BJ (cell line): ENCODE measurements around the gene DLX1. TPM values are rescaled to one million over a fixed set of nuclear protein-coding genes. Genes with fewer than 3 reads are reported as not detected.
"Not testable (repeated sequence)": the region's sequence is repeated elsewhere in the genome, so short reads cannot be mapped to it uniquely, and the experiment has no call there.

ENCODE experiments used
- CTCF ChIA-PET: fragments of 350-600 bp; formaldehyde crosslinking; extraction: SDS; loops from one replicate; lab custom pipeline; 2021; ENCODE audit warnings: antibody characterized with exemption, inconsistent platforms; lab: Yijun Ruan, JAX
- POLR2A ChIA-PET: fragments of 300-600 bp; sonication (Branson Sonifier 250); formaldehyde crosslinking; extraction: SDS; loops from one replicate; lab custom pipeline; 2021; ENCODE audit warnings: antibody characterized with exemption; lab: Charles Lee
- DNase-seq: peaks from one replicate; pipeline ENCODE4 v3.0.0-alpha.2; 2011; ENCODE audit warnings: low read depth
- H3K27me3 ChIP-seq: 2 replicates; pipeline ENCODE4 v1.6.0; 2011; ENCODE audit warnings: low read length; ENCODE audit not compliant: control insufficient read depth, insufficient read depth
- H3K36me3 ChIP-seq: 2 replicates; pipeline ENCODE4 v1.5.1; 2011; ENCODE audit warnings: low read length; ENCODE audit not compliant: control insufficient read depth, insufficient read depth
- H3K4me3 ChIP-seq: 2 replicates; pipeline ENCODE4 v1.5.1; 2011; ENCODE audit warnings: low read depth, mild to moderate bottlenecking, control low read depth, low read length
- polyA plus RNA-seq: library from polyadenylated mRNA; depleted of rRNA; stranded (reverse); fragments of >200 nt; gene quantifications from 2 replicates; pipeline ENCODE4 v1.2.3, GENCODE V29; 2011
- TF ChIP-seq, protein P1 (sequence below): IDR thresholded peaks from 2 replicates; pipeline ENCODE4 v1.5.1; 2011; ENCODE audit warnings: low read depth, mild to moderate bottlenecking, control low read depth, inconsistent platforms, low read length, moderate library complexity; ENCODE audit not compliant: insufficient read depth

Gene DLX1
- polyA plus RNA-seq, 1 experiment: 1.4 TPM

DNA sequence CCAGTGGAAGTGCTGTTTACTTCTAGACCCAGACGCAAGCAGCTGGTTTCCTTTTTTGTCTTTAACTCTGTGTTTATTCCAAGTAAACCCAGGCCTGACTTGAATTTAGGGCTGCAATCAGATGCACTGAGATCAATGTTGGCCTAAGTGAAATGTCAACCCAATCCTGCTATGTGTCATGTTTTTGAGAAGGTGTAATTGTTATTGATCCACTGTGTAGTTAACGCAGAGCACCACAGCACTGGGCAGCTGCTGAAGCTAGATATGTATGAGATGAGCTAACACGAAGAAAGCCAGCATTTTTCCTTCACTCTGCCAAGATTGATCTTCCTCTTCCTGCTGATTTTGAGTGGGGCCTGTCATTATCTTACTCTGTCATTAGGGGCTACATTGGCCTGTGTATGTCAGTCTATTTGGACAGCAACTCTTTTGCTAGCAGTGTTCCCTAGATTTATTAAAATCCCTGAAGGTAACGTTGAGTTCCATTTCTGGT is 18.9 kb upstream of the DLX1 start:
- Histone ChIP-seq H3K36me3 (no peaks in the 10 kb centered on the region), H3K4me3 (no peak overlapping the region), H3K27me3 (no peaks in the 10 kb centered on the region)
- TF ChIP-seq, protein P1, sequence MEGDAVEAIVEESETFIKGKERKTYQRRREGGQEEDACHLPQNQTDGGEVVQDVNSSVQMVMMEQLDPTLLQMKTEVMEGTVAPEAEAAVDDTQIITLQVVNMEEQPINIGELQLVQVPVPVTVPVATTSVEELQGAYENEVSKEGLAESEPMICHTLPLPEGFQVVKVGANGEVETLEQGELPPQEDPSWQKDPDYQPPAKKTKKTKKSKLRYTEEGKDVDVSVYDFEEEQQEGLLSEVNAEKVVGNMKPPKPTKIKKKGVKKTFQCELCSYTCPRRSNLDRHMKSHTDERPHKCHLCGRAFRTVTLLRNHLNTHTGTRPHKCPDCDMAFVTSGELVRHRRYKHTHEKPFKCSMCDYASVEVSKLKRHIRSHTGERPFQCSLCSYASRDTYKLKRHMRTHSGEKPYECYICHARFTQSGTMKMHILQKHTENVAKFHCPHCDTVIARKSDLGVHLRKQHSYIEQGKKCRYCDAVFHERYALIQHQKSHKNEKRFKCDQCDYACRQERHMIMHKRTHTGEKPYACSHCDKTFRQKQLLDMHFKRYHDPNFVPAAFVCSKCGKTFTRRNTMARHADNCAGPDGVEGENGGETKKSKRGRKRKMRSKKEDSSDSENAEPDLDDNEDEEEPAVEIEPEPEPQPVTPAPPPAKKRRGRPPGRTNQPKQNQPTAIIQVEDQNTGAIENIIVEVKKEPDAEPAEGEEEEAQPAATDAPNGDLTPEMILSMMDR: no peak
- ChIA-PET CTCF (no interaction called here), POLR2A (no interaction called here)
- DNase-seq: no peak

DNA sequence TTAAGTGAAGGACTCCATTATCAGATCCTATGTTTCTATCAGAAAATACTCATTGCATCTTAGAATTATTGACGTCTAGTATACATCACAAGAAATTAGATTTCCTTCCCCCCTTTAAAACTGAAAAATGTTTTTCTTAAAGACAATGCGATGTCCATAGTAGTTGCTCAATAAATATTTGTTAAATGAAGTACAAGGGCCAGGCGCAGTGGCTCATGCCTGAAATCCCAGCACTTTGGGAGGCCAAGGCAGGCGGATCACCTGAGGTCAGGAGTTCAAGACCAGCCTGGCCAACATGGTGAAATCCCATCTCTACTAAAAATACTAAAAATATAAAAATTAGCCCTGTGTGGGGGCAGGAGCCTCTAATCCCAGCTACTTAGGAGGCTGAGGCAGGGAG is 17.4 kb upstream of the DLX1 start:
- POLR2A ChIA-PET: not testable (repeated sequence)

DNA sequence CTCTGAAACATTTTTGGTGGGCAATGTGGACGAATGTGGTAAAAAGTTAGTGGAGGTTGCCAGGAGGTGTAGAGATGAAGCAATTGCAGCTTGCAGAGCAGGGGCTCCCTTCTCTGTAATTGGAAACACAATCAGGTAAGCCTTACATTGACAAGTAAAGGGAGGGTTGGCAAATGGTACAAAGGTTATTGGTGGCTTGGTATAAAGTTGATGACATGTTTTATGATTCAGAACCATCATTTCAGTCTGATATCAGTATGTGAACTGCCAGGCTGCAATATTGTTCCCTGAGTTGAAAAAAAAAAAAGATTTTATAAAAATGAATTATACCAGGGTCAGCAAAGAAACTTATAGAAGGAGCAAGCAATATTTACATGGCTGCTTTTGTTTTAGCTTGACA is 14.4 kb upstream of the DLX1 start:
- no peaks in the 10 kb centered on the region for H3K27me3 ChIP-seq
- no peak overlapping the region for H3K4me3 ChIP-seq
- TF ChIP-seq, protein P1: no peak
- no peaks in the 10 kb centered on the region for H3K36me3 ChIP-seq
- ChIA-PET POLR2A (no interaction called here), CTCF (no interaction called here)
- DNase-seq: no peak

More for the DNA sequence above, 17.4 kb upstream of the DLX1 start:
- CTCF ChIA-PET: interaction anchor here (0.8 to 1.4 kb wide), 2 partner anchors 10 to 15 kb away, joined by 3 to 4 read pairs; no protein-coding TSS in a partner anchor
- not testable (repeated sequence) for H3K4me3 ChIP-seq, H3K27me3 ChIP-seq, H3K36me3 ChIP-seq, DNase-seq

DNA sequence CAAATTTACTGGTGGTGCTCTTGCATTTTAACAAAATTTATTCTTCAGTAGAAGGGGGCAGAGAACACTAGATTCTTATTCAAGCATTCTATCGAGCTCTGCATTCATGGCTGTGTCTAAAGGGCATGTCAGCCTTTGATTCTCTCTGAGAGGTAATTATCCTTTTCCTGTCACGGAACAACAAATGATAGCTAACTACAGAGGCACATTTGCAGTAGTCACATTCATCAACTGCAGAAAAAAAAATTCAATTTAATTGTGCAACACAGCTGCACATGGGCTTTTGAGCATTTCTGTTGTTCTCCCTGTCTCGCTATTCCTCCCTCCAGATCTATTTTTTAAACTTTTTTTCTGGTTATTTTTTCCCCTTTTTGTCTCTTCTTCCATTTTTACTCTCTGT is 13.0 kb upstream of the DLX1 start:
- DNase-seq: no peak
- no peaks in the 10 kb centered on the region for H3K36me3 ChIP-seq
- H3K27me3 ChIP-seq: no peaks in the 10 kb centered on the region
- ChIA-PET POLR2A (no interaction called here), CTCF (no interaction called here)
- TF ChIP-seq, protein P1: no peak
- no peak overlapping the region for H3K4me3 ChIP-seq

DNA sequence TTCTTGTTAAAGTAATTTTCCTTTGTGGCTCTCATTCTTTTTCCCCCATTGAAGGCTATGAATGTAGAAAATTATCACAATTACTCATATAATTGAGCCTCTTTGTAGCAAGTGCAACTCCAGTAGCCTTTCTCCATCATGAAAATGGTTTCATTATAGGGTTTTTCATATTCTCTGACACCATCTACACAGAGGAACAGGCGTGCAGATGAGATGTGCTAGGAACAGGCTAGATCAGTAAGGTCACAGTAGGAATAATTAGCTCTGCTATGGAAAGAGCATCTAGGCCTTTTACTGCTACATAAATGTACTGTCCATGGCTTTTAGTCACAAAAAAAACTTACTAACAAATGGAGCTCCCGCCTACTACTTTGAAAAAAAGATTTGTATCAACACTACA is 12.6 kb upstream of the DLX1 start:
- ChIA-PET CTCF (no interaction called here), POLR2A (no interaction called here)
- H3K27me3 ChIP-seq: no peaks in the 10 kb centered on the region
- TF ChIP-seq, protein P1: no peak
- H3K36me3 ChIP-seq: no peaks in the 10 kb centered on the region
- no peak for DNase-seq
- H3K4me3 ChIP-seq: no peak overlapping the region

DNA sequence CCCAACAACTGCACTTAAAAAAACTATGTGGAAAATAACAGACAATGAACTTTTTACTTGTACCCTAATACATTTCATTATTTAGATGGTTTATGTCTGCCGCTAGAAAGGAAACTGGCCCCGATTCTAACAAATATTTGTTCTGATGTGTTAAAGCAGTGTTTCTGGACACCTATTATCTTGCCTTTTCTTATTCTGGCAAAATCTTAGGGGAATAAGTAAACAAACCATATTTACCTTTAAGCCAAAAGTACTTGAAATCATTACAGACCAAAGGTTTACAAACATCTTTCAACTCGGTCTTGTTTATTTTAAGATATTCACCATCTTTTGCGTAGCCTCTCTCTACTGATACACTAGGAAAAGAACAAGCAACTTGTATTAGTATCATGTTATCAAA is 11.8 kb upstream of the DLX1 start:
- Histone ChIP-seq H3K4me3 (no peak overlapping the region), H3K36me3 (no peaks in the 10 kb centered on the region), H3K27me3 (no peaks in the 10 kb centered on the region)
- DNase-seq: no peak
- CTCF ChIA-PET: no interaction called here
- TF ChIP-seq, protein P1: no peak
- POLR2A ChIA-PET: no interaction called here
